GM12891 (cell line): ENCODE data around the gene FTO.

Experiments used
- PAX5 ChIP-seq: IDR thresholded peaks from 2 replicates; pipeline ENCODE4 v1.6.1; 2011; ENCODE audit warnings: low read length, moderate library complexity, mild to moderate bottlenecking; ENCODE audit not compliant: insufficient read depth, severe bottlenecking
- POLR2A ChIP-seq: IDR thresholded peaks from 2 replicates; pipeline ENCODE4 v1.6.1; 2011; ENCODE audit warnings: low read depth, low read length, control low read depth
- POLR2AphosphoS5 ChIP-seq: IDR thresholded peaks from 2 replicates; pipeline ENCODE4 v1.6.1; 2011; ENCODE audit warnings: low read depth, low read length, control low read depth
- POU2F2 ChIP-seq: IDR thresholded peaks from 2 replicates; pipeline ENCODE4 v1.6.1; 2011; ENCODE audit warnings: low read depth, mild to moderate bottlenecking, control low read depth, low read length, moderate library complexity
- SPI1 ChIP-seq: IDR thresholded peaks from 2 replicates; pipeline ENCODE4 v1.6.1; 2011; ENCODE audit warnings: low read depth, low read length, control low read depth
- TAF1 ChIP-seq: IDR thresholded peaks from 2 replicates; pipeline ENCODE4 v1.6.1; 2011; ENCODE audit warnings: low read depth, low read length, control low read depth

DNA sequence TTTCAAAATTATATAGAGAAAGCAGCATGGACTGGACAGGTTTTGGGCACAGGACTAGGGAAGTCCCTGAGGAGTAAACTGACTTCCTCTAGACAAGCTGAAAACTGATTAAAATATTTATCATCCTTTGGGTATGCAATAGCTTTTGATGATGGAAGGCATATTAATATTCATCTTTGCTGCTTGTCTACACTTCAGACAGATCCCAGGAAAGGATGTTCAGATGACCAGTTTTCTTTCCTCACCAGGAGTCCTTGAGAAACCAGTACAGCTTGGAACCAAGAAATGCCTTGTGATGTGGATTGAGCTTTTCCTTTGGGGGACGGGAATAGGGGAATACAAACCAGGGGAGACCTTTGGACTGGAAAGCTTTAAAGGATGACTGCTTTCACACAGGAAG, 195.5 kb downstream of the FTO start:
- no peak for TF ChIP-seq POLR2A
- no peak for TF ChIP-seq POLR2AphosphoS5
- TF ChIP-seq TAF1: no peak
- no peak for TF ChIP-seq SPI1
- no peak for TF ChIP-seq PAX5
- TF ChIP-seq POU2F2: no peak
